ENCODE measurements around the gene ARNT2.

Gene ARNT2

DNA sequence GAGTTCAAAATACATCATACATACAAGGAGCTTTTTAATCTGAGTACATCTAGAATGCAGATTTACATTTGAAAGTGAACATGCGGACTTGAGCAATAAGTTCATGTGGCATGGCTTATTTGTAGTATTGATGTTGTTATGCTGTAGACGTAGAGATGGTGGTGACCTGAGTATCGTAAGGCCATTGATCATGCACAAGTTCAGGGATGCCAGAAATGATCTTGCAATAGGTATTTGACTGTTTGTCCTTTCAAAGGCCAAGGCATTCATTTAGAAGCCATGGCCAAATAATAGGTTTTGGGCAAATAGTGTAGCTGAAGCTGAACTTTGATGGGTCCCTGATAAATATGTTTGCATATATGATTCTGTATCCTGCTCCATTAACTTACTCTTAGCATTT lies 35.0 kb downstream of the ARNT2 start:
- DNase-seq (ENCODE audit: extremely low read depth, low read depth) = no peak
- TF ChIP-seq, protein P1, sequence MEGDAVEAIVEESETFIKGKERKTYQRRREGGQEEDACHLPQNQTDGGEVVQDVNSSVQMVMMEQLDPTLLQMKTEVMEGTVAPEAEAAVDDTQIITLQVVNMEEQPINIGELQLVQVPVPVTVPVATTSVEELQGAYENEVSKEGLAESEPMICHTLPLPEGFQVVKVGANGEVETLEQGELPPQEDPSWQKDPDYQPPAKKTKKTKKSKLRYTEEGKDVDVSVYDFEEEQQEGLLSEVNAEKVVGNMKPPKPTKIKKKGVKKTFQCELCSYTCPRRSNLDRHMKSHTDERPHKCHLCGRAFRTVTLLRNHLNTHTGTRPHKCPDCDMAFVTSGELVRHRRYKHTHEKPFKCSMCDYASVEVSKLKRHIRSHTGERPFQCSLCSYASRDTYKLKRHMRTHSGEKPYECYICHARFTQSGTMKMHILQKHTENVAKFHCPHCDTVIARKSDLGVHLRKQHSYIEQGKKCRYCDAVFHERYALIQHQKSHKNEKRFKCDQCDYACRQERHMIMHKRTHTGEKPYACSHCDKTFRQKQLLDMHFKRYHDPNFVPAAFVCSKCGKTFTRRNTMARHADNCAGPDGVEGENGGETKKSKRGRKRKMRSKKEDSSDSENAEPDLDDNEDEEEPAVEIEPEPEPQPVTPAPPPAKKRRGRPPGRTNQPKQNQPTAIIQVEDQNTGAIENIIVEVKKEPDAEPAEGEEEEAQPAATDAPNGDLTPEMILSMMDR (IDR thresholded peaks at IDR 0.05; ENCODE audit: low read depth, low read length, missing control alignments) = no peak
- no peak overlapping the region for H3K4me3 ChIP-seq (replicated peaks; ENCODE audit: low read depth, low read length)

DNA sequence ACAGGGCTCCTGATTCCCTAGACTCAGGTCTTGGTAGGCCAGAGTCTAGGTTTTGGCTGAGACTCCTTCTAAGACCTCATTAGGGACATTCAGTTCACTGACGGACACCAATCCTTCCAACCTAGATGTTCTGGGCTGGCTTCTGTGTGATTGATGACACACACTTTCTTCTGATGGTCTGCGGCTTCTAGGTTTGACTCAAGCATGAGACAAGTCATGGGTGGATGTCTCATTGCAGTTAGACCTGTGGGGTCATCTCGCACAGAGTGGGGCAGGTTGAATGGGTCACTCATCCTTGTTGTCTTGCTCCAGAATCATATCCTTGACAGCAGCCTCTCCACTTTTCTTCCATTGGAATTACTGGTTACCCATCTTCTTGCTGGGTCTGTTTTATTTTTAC lies 35.8 kb downstream of the ARNT2 start:
- TF ChIP-seq, protein P1 (IDR thresholded peaks at IDR 0.05; ENCODE audit: low read depth, low read length, missing control alignments) = no peak
- DNase-seq (ENCODE audit: extremely low read depth, low read depth) = no peak

DNA sequence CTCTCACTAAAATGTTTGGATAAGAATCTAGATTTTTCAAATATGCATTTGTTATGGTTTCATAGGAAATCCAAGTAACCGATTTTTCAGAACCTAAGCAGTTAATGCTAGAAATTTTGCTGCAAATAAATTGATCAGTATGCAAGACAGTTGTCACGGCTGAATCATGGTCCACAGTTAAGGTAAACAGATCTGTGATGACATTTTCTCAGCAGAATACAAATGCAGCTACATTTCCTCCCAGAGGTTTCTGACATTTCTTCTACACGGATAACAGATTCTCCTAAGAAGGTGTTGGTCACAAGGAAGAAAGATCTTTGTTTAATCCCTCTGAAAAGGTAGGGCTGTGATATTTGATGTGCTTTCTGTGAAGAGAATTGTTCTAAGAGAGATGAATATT lies 36.9 kb downstream of the ARNT2 start:
- H3K4me3 ChIP-seq (replicated peaks; ENCODE audit: low read depth, low read length) = no peak overlapping the region
- TF ChIP-seq, protein P1 (IDR thresholded peaks at IDR 0.05; ENCODE audit: low read depth, low read length, missing control alignments) = no peak
- no peak for DNase-seq (ENCODE audit: extremely low read depth, low read depth)

More for the DNA sequence above, 35.8 kb downstream of the ARNT2 start:
- no peak overlapping the region for H3K4me3 ChIP-seq (replicated peaks; ENCODE audit: low read depth, low read length)

DNA sequence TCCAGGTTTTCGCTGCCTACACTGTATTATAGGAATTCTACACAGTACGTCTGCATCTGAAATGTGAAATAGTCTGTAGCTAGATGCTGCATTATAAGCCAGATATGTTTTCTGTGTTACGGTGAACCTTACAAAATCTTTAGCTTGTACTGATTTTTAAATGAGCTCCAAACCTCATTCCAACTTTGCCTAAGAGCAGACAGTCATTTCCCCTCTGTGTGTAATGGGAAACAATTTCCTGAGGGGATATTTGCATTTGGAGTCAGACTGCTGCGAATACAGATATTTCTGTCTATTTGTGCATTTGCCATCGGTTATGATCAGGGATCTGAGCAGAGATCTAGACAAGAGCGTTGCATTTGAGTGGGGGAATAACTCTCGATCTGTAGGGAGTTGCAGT lies 37.5 kb downstream of the ARNT2 start:
- TF ChIP-seq, protein P1 (IDR thresholded peaks at IDR 0.05; ENCODE audit: low read depth, low read length, missing control alignments) = no peak

DNA sequence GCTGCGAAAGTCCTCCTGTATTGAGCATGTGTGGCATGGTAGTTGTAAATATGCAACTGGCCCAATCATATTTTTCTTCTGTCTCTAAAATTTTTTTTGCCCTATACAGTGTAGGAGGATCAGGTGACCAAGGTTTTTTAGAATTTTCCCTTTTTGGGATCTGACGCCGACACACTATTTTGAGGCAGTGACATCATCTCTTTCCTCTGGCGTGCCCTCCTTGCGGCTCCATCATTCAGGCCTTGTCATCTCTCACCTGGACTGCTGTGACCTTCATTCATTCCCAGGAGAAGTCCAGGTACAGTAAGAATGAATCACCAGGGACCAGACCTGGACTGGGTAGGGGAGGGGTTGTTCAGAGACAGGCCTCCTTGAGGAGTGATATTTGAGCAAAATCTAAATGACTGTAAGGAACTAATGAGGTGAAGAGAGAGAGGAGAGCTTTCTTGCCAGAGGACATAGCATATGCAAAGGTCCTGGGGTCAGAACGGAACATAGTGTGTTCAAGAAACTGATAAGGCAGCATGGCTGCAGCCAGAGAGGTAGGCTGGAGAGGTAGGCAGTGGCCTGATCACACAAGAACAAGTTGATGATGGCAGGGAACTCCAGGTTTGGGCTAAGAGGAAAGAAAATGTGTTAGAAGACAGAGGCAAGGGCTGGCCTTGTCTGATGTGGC lies 38.7 kb downstream of the ARNT2 start:
- TF ChIP-seq, protein P1 (IDR thresholded peaks at IDR 0.05; ENCODE audit: low read depth, low read length, missing control alignments) = no peak
- no peak for DNase-seq (ENCODE audit: extremely low read depth, low read depth)
- no peak overlapping the region for H3K4me3 ChIP-seq (replicated peaks; ENCODE audit: low read depth, low read length)

More for the DNA sequence above, 37.5 kb downstream of the ARNT2 start:
- no peak for DNase-seq (ENCODE audit: extremely low read depth, low read depth)
- no peak overlapping the region for H3K4me3 ChIP-seq (replicated peaks; ENCODE audit: low read depth, low read length)

DNA sequence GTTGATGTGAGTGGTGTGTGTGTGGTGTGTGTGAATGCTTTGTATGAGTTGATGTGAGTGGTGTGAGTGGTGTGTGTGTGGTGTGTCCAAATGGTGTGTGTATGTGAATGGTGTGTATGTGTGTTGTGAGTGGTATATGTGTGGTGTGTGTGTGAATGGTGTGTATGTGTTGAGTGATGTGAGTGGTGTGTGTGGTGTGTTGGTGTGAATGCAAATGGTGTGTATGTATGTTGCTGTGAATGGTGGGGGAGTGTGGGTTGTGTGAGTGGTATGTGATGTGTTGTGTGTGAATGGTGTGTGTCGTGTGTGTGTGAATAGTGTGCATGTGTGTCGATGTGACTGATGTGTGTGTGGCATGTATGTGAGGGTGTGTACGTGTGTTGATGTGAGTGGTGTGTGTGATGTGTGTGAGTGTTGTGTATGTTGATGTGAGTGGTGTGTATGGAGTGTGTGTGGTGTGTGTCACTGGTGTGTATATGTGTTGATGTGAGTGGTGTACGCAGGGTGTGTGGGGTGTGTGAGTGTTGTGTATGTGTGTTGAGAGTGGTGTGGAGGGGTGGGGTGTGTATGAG lies 40.6 kb downstream of the ARNT2 start:
- TF ChIP-seq, protein P1 (IDR thresholded peaks at IDR 0.05; ENCODE audit: low read depth, low read length, missing control alignments) = no peak
- no peak for DNase-seq (ENCODE audit: extremely low read depth, low read depth)
- H3K4me3 ChIP-seq (replicated peaks; ENCODE audit: low read depth, low read length) = no peak overlapping the region

All from HFF-Myc (cell line).